Measurements from ENCODE around the gene PRPF31. TPM values are rescaled to one million over a fixed set of nuclear protein-coding genes. Genes with fewer than 3 reads are reported as not detected.
"Not testable (repeated sequence)": the region's sequence is repeated elsewhere in the genome, so short reads cannot be mapped to it uniquely, and the experiment has no call there.

Gene PRPF31
- total RNA-seq, 1 donor: 46.7 TPM

DNA sequence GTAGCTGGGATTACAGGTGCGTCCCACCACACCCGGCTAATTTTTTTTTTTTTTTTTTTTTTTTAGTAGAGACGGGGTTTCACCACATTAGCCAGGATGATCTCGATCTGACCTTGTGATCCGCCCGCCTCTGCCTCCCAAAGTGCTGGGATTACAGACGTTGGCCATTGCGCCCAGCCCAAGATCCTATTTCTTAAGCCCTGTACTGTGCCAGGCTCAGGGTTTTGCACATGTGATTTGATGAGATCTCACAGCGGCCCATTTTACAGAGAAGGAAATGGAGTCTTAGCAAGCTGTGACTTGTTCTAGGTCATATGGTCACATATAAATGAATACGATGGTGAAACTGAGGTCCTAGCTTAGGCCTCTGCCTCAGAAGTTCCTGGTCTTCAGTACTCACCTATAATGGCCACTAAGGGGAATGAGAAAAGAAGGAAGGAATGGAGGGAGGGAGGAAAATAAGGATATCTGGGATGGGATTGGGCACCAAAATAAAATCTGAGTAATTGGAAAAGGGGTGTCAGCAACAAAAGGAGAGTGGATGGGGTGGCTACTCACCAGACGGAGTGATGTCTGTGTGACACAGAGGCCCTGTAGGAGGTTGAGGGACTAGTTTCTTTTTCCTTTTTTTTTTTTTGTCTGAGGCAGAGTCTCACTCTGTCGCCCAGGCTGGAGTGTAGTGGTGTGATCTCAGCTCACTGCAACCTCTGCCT is 16.2 kb upstream of the PRPF31 start:
- H3K36me3 ChIP-seq (ENCODE audit: insufficient read depth, low read length): no peaks in the 10 kb centered on the region
- H3K4me2 ChIP-seq (ENCODE audit: insufficient read depth, low read length): no peak overlapping the region
- peaks cover 12% of the 10 kb centered on the region for H3K4me1 ChIP-seq (ENCODE audit: insufficient read depth, low read length)
- H3K9me3 ChIP-seq (ENCODE audit: low read depth, low read length): peaks cover under 1% of the 10 kb centered on the region
- TF ChIP-seq, protein P1, sequence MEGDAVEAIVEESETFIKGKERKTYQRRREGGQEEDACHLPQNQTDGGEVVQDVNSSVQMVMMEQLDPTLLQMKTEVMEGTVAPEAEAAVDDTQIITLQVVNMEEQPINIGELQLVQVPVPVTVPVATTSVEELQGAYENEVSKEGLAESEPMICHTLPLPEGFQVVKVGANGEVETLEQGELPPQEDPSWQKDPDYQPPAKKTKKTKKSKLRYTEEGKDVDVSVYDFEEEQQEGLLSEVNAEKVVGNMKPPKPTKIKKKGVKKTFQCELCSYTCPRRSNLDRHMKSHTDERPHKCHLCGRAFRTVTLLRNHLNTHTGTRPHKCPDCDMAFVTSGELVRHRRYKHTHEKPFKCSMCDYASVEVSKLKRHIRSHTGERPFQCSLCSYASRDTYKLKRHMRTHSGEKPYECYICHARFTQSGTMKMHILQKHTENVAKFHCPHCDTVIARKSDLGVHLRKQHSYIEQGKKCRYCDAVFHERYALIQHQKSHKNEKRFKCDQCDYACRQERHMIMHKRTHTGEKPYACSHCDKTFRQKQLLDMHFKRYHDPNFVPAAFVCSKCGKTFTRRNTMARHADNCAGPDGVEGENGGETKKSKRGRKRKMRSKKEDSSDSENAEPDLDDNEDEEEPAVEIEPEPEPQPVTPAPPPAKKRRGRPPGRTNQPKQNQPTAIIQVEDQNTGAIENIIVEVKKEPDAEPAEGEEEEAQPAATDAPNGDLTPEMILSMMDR (IDR thresholded peaks at IDR 0.05; ENCODE audit: extremely low read depth, low read depth, low read length): no peak
- no peaks in the 10 kb centered on the region for H4K20me1 ChIP-seq (ENCODE audit: insufficient read depth, low read length)
- DNase-seq (ENCODE audit: insufficient read length, low spot score, missing footprints): no peak
- H3K27ac ChIP-seq (ENCODE audit: low read depth, low read length): no peak overlapping the region
- H3K79me2 ChIP-seq (ENCODE audit: insufficient read depth, low read length): peaks cover 13% of the 10 kb centered on the region
- H3K27me3 ChIP-seq (ENCODE audit: insufficient read depth, low read length): no peaks in the 10 kb centered on the region
- no peak overlapping the region for H3K4me3 ChIP-seq (ENCODE audit: insufficient read depth, low read length)
- H2AFZ ChIP-seq (ENCODE audit: low read length): no peak overlapping the region

DNA sequence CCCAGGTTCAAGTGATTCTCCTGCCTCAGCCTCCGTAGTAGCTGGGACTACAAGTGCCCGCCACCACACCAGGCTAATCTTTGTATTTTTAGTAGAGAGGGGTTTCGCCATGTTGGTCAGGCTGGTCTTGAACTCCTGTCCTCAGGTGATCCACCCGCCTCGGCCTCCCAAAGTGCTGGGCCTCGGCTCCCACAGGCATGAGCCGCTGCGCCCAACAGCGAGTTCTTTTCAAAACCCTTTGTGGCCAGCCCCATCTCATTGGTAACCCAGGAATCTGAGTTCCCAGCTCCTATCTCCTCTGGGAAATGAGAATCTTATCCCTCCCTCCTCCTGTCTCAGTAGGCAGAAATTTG is 15.7 kb upstream of the PRPF31 start:
- not testable (repeated sequence) for DNase-seq (ENCODE audit: insufficient read length, low spot score, missing footprints); H3K27ac ChIP-seq (ENCODE audit: low read depth, low read length); H3K4me2 ChIP-seq (ENCODE audit: insufficient read depth, low read length); H3K27me3 ChIP-seq (ENCODE audit: insufficient read depth, low read length); H4K20me1 ChIP-seq (ENCODE audit: insufficient read depth, low read length); H3K9me3 ChIP-seq (ENCODE audit: low read depth, low read length); H3K4me3 ChIP-seq (ENCODE audit: insufficient read depth, low read length); H3K36me3 ChIP-seq (ENCODE audit: insufficient read depth, low read length)
- Histone ChIP-seq H3K4me1 (ENCODE audit: insufficient read depth, low read length) (peaks cover 12% of the 10 kb centered on the region), H3K79me2 (ENCODE audit: insufficient read depth, low read length) (peaks cover 18% of the 10 kb centered on the region), H2AFZ (ENCODE audit: low read length) (peak overlapping the region; percentile 22)

DNA sequence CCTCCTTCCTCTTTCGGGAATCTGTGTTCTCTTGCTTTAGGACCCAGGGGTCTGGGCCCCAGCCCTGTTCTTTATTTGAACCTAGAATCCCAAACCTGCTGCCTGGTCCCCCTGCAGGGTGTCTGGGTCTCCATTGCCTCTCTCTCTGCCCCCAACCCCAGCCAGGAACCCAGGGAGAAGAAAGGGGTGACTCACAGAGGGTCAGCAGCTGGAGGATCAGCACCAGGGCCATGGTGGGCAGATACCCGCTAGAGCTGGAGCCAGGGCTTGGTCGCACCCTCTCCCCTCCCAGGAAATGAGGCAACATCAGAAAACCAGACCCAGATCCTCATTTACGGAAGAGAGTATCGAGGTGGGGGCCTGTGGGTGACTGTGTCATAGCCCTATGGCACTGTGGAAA is 15.0 kb upstream of the PRPF31 start, which contains the start of gene OSCAR:
OSCAR (minus strand) TSS at position 243 of the 400 bp plus-strand sequence; CDS start at position 232, 11 bp downstream.
- TF ChIP-seq, protein P1 (IDR thresholded peaks at IDR 0.05; ENCODE audit: extremely low read depth, low read depth, low read length): no peak
- no peak for DNase-seq (ENCODE audit: insufficient read length, low spot score, missing footprints)

DNA sequence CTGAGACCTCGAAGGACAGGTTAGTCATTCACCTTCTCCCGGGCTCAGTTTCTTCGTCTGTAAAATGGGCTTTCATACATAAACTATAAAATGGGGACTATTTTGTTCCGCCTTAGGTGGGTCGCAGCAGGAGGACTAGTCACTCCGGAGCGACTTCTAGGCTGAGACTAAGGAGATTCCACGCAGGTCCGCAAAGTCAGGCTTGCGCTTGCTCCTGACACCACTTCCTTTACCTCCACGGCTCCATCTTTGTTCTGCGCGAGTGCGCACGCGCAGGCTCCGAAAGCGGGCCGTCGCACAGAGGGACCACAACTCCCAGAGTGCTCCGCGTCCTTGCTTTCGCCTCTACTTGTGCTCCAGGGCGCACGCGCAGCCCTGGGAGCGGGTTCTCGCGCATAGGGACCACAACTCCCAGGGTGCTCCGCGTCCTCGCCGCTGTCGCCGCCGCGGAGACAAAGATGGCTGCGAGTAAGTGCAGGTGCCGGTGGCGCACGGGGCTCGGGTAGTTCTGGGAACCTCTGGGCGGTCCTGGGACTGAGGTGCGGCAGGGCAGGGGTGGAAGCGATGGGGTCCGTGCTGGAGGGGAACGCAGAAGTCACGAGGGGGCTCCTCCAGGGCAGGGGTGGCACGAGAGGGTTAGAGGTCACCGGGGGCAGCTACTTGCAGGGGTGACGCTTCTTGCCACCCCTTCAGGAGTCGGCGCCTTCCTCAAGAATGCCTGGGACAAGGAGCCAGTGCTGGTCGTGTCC is 13.0 kb upstream of the PRPF31 start, which contains the start of gene NDUFA3:
NDUFA3 (plus strand) TSS at position 435 of the 749 bp plus-strand sequence; CDS start at position 459, 24 bp downstream.
- Histone ChIP-seq H3K4me1 (ENCODE audit: insufficient read depth, low read length) (peaks cover 9% of the 10 kb centered on the region), H3K27ac (ENCODE audit: low read depth, low read length) (peak within 1 kb of the TSS; percentile 79), H3K4me2 (ENCODE audit: insufficient read depth, low read length) (peak within 1 kb of the TSS; percentile 99)

More for the DNA sequence above, 15.0 kb upstream of the PRPF31 start, which contains the start of gene OSCAR:
- Histone ChIP-seq H3K4me3 (ENCODE audit: insufficient read depth, low read length) (no peak within 1 kb of the TSS), H3K4me1 (ENCODE audit: insufficient read depth, low read length) (peaks cover 11% of the 10 kb centered on the region), H3K4me2 (ENCODE audit: insufficient read depth, low read length) (no peak within 1 kb of the TSS), H3K27ac (ENCODE audit: low read depth, low read length) (no peak within 1 kb of the TSS), H2AFZ (ENCODE audit: low read length) (peak within 1 kb of the TSS; percentile 22), H3K9me3 (ENCODE audit: low read depth, low read length) (no peaks in the 10 kb centered on the region), H3K27me3 (ENCODE audit: insufficient read depth, low read length) (no peaks in the 10 kb centered on the region), H4K20me1 (ENCODE audit: insufficient read depth, low read length) (no peaks in the 10 kb centered on the region), H3K79me2 (ENCODE audit: insufficient read depth, low read length) (peaks cover 22% of the 10 kb centered on the region), H3K36me3 (ENCODE audit: insufficient read depth, low read length) (peaks cover 3% of the 10 kb centered on the region)

More for the DNA sequence above, 13.0 kb upstream of the PRPF31 start, which contains the start of gene NDUFA3:
- H2AFZ ChIP-seq (ENCODE audit: low read length): peak within 1 kb of the TSS; percentile 99
- H3K79me2 ChIP-seq (ENCODE audit: insufficient read depth, low read length): peaks cover 27% of the 10 kb centered on the region
- peak; percentile 100 for DNase-seq (ENCODE audit: insufficient read length, low spot score, missing footprints)
- peaks cover 14% of the 10 kb centered on the region for H3K36me3 ChIP-seq (ENCODE audit: insufficient read depth, low read length)
- no peaks in the 10 kb centered on the region for H3K27me3 ChIP-seq (ENCODE audit: insufficient read depth, low read length)
- H3K4me3 ChIP-seq (ENCODE audit: insufficient read depth, low read length): peak within 1 kb of the TSS; percentile 98
- TF ChIP-seq, protein P1 (IDR thresholded peaks at IDR 0.05; ENCODE audit: extremely low read depth, low read depth, low read length): no peak
- no peaks in the 10 kb centered on the region for H3K9me3 ChIP-seq (ENCODE audit: low read depth, low read length)
- H4K20me1 ChIP-seq (ENCODE audit: insufficient read depth, low read length): no peaks in the 10 kb centered on the region
